GM18520 (cell line): ENCODE data around the gene DPF1.

Experiments used
- ATAC-seq: cut with Tn5 transposase; IDR thresholded peaks from one replicate; pipeline ENCODE4 v1.9.1; 2021; ENCODE audit not compliant: unreplicated experiment

The DPF1 gene

GRCh38 chr19:38170334-38170733 lies 53.7 kb downstream of the DPF1 start:
- no peak for ATAC-seq

- ATAC-seq: no peak
Measured at GRCh38 chr19:38168637-38169036, 55.4 kb downstream of the DPF1 start.

- no peak for ATAC-seq
Measured at GRCh38 chr19:38165335-38165734, 58.7 kb downstream of the DPF1 start.

- no peak for ATAC-seq
Measured at GRCh38 chr19:38164526-38164925, 59.5 kb downstream of the DPF1 start.

GRCh38 chr19:38163419-38164290 lies 60.4 kb downstream of the DPF1 start:
- no peak for ATAC-seq

GRCh38 chr19:38162632-38163031 lies 61.4 kb downstream of the DPF1 start:
- no peak for ATAC-seq

- ATAC-seq: no peak
Measured at GRCh38 chr19:38162094-38162493, 61.9 kb downstream of the DPF1 start.
